ENCODE measurements around the gene TNFAIP2.

GRCh38 chr14:103185051-103186029, 62.1 kb downstream of the TNFAIP2 start:
- TF ChIP-seq CTCF (IDR thresholded peaks at IDR 0.05) (peak; percentile 58 to 88 (median 77)), POLR2A (IDR thresholded peaks at IDR 0.05) (no peak)

Data from testis (tissue), 2 donors.